ENCODE data around the gene TMCO2. TPM values are rescaled to one million over a fixed set of nuclear protein-coding genes. Genes with fewer than 3 reads are reported as not detected.

The TMCO2 gene
- total RNA-seq, 1 donor from 2014 or later, result not detected

- no peak for TF ChIP-seq CTCF (IDR thresholded peaks at IDR 0.05)
- no peak overlapping the region for H3K27ac ChIP-seq
These were observed 25.6 kb upstream of the TMCO2 start for GRCh38 chr1:40221977-40222772.

DNA sequence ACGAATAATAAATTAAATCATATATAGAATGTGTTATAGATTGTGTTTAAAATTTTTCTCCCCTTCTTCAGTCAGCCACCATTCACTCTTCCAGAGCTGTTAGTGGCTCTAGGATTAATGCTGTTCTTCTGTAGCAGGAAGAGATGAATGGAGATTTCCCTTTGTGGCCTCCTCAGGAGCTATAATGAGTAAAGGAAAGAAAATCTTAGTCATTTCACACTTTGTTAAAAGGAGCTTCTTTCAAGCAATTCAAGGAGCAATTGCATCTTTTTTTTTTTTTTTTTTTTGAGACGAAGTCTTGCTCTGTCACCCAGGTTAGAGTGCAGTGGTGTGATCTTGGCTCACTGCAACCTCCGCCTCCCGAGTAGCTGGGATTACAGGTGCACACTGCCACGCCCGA, 23.7 kb upstream of the TMCO2 start:
- no peak overlapping the region for H3K27ac ChIP-seq
- no peak for DNase-seq (ENCODE audit: low spot score in 2 of 2)
- H3K27me3 ChIP-seq, result no peaks in the 10 kb centered on the region
- no peaks in the 10 kb centered on the region for H3K4me1 ChIP-seq
- TF ChIP-seq CTCF (IDR thresholded peaks at IDR 0.05), result no peak
- intact Hi-C loops (cut with DNase I), result no loop called here
- H3K4me3 ChIP-seq, result no peak overlapping the region
- H3K9me3 ChIP-seq, result no peaks in the 10 kb centered on the region
- H3K36me3 ChIP-seq, result peaks cover 6% of the 10 kb centered on the region in 2 donors

More at GRCh38 chr1:40221977-40222772, 25.6 kb upstream of the TMCO2 start:
- intact Hi-C loops (cut with DNase I), result no loop called here
- H3K4me1 ChIP-seq, result no peaks in the 10 kb centered on the region
- no peak overlapping the region for H3K4me3 ChIP-seq
- no peak for DNase-seq (ENCODE audit: low spot score in 2 of 2)
- no peaks in the 10 kb centered on the region for H3K27me3 ChIP-seq
- peaks cover 6% of the 10 kb centered on the region in 2 donors for H3K36me3 ChIP-seq
- H3K9me3 ChIP-seq, result no peaks in the 10 kb centered on the region

DNA sequence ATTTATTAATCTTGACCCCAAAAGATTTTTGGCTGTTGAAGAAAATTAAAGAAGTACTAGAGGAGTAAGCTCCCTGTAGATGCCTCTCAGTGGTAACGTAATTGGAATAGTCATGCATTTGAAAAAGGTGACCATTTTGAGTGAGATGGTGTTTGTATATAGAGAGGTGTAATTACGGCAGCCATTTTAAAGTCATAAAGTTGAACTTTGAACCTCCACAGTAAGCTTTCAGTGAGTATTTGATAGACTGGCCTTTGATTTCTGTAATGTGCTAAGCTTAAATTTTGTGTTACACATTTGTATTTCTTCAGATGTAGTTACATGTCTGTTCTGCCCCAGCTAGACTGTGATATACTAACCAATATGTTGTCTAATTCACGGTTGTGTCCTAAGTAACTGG, 21.5 kb upstream of the TMCO2 start:
- Histone ChIP-seq H3K27ac (no peak overlapping the region), H3K27me3 (no peaks in the 10 kb centered on the region), H3K9me3 (no peaks in the 10 kb centered on the region), H3K4me3 (no peak overlapping the region), H3K36me3 (peaks cover 6 to 12% of the 10 kb centered on the region in 2 donors), H3K4me1 (no peaks in the 10 kb centered on the region)
- intact Hi-C loops (cut with DNase I), result no loop called here
- no peak for DNase-seq (ENCODE audit: low spot score in 2 of 2)
- no peak for TF ChIP-seq CTCF (IDR thresholded peaks at IDR 0.05)

DNA sequence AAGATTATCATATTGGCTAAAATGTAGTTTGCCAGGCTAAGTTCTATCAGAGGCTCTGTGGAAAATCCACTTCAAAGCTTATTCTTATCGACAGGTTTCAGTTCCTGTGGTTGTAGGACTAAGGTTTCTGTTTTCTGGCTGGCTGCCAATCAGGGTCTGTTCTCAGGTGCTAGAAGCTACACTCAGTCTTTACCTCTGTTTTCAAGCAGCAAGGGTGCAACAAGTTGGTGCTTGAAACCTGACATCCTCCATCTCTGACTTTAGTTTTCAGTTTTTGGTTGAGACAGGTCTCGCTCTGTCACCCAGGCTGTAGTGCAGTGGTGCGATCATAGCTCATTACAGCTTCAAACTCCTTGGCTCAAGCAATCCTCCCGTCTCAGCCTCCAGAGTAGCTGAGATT, 15.3 kb upstream of the TMCO2 start:
- Histone ChIP-seq H3K4me3 (no peak overlapping the region), H3K4me1 (no peaks in the 10 kb centered on the region), H3K36me3 (peaks cover 32 to 55% of the 10 kb centered on the region in 2 donors), H3K27me3 (no peaks in the 10 kb centered on the region), H3K9me3 (no peaks in the 10 kb centered on the region), H3K27ac (no peak overlapping the region)
- no peak for TF ChIP-seq CTCF (IDR thresholded peaks at IDR 0.05)
- no peak for DNase-seq (ENCODE audit: low spot score in 2 of 2)
- intact Hi-C loops (cut with DNase I), result no loop called here

DNA sequence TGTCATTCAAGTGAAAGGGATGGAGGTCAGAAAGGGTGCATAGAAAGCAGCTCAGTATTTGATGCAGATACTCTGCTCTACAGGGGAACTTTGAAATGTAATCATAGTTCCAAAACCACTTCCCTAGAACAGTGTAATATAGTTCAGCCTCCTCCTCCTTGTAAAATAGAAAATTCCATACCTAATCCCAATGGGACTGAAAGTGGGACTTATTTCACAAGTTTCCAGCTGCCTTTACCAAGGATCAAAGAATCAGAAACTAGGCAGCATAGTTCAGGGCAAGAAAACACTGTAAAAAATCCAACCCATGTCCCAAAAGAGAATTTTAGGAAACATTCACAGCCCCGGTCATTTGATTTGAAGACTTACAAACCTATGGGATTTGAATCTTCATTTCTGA, 8.1 kb upstream of the TMCO2 start:
- H3K9me3 ChIP-seq, result no peaks in the 10 kb centered on the region
- no peak for DNase-seq (ENCODE audit: low spot score in 2 of 2)
- no peak overlapping the region for H3K27ac ChIP-seq
- H3K27me3 ChIP-seq, result no peaks in the 10 kb centered on the region
- H3K36me3 ChIP-seq, result peaks cover 26 to 42% of the 10 kb centered on the region in 2 donors
- intact Hi-C loops (cut with DNase I), result loop anchor here (5.0 kb wide), 1 partner anchor 53 kb away; no protein-coding TSS in a partner anchor
- no peak overlapping the region for H3K4me3 ChIP-seq
- peaks cover 0 to 12% of the 10 kb centered on the region in 2 donors for H3K4me1 ChIP-seq
- no peak for TF ChIP-seq CTCF (IDR thresholded peaks at IDR 0.05)
